NCI-H2196 treated with DMSO at 0.1 percent for 48 hours (cell line): Measurements from ENCODE around the gene KCNAB1.
"Not testable (repeated sequence)": the region's sequence is repeated elsewhere in the genome, so short reads cannot be mapped to it uniquely, and the experiment has no call there.

Experiments used
- DNase-seq: peaks from one replicate; lab custom pipeline; 2025; ENCODE audit not compliant: unreplicated experiment; lab: John Stamatoyannopoulos, UW

Gene KCNAB1

DNA sequence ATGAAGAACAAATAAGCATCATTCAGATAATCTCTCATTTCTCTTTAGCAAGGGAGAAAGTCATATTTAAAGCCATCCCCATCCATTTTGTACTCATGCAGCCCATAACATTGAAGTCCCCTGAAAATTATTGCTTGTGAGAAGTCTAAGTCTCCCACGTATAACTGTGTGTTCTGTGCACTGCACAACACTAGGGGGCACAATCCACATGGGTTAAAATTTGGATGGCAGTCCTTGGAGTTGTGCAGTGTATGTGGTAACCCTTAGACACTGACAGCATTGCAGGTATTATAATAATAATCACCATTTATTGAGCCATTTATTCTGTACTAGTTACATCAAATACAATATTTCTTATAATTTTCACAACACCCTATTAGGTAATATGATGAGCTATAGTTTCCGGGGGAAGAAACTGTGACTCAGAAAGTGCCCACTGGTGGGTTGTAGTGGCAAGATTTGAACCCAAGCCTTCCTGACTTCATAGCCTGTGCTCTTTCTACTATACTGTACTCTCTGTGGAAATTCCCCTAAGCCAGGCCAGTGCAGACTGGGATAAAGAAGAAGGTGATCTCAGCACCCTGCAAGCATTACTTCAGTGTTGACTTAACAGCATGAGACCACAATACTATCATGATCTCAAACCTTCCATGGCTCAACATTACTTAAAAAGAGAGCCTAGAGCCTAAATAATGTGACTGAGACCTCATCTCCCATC, 15.7 kb downstream of the KCNAB1 start:
- DNase-seq, result no peak

DNA sequence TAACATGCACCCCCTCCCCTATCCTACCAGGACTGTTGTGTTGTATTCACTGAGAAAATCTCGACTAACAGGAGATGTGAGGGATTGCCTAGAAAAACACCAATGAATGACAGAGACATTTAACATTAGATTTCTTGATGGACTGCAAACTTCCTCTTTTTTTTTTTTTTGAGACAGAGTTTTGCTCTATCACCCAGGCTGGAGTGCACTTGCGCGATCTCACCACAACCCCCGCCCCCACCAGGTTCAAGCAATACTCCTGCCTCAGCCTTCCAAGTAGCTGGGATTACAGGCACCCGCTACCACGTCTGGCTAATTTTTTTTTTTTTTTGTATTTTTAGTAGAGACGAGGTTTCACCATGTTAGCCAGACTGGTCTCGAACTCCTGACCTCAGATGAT, 17.0 kb downstream of the KCNAB1 start:
- DNase-seq, result not testable (repeated sequence)

DNA sequence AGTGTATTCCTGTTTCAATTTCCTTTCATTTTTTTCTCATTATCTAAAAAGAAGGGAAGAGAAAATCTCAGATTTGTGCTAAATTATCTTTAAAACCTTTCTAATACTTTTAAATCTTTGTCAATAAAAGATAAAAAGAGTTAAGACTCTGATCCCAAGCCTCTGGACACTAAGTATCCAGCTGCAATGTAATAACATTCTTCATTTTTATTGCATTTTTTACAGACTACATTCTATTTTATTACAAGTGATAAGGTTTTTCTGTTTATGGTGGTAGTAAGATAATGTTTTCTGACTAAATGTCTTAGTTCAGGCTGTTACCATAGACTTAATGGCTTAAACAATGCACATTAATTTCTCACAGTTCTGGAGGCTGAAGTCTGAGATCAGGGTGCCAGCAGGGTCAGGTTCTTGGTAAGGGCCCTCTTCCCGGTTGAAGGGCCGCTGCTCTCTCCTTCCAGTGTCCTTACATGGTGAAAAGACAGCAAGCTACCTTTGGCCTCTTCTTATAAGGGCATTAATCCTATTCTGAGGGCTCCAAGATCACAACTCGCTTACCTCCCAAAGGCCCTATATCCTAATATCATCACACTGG, 19.7 kb downstream of the KCNAB1 start:
- no peak for DNase-seq

GRCh38 chr3:156142702-156143101, 22.3 kb downstream of the KCNAB1 start:
- no peak for DNase-seq

- no peak for DNase-seq
These were observed 22.8 kb downstream of the KCNAB1 start for GRCh38 chr3:156143136-156143535.

DNA sequence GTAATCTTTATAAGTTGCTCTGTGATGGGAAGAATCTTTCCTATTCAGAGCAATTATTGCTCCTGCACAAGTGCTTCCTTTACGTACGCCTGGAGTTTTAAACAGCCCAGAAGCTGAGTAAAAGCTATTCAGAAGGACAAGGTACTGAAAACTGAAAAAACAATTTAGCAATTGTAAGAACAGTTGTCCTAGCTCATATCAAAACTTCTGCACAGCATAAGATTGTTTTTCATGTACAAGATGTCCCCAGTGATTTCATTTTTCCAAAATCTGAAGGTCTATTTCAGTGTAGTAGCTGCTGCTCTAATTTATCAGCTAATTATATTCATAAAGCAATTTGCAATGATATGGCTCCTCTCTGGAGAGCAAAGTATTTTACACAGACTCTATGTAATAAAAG, 23.7 kb downstream of the KCNAB1 start:
- DNase-seq, result no peak

DNA sequence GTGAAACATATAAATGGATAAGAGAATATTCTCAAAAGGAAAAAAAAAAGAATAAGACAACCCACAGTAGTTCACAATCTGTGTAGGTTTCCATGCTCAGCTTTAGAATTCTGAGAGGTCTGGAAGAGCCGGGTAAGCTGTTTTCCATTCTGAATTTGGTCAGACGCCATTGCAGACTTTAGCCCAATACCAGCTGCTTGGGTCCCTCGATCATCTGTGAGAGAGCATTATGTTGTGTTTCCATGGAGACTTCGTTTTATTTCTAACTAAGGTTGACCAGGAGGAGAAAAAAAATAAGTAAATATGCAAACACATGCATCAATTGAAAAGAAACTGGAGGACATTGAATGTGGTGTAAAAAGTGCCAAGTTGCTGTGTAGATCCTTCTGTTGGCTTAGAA, 25.5 kb downstream of the KCNAB1 start:
- DNase-seq, result no peak

- DNase-seq, result no peak
These were observed 28.1 kb downstream of the KCNAB1 start for GRCh38 chr3:156148345-156148945.

GRCh38 chr3:156148946-156149381, 28.6 kb downstream of the KCNAB1 start:
- no peak for DNase-seq

DNA sequence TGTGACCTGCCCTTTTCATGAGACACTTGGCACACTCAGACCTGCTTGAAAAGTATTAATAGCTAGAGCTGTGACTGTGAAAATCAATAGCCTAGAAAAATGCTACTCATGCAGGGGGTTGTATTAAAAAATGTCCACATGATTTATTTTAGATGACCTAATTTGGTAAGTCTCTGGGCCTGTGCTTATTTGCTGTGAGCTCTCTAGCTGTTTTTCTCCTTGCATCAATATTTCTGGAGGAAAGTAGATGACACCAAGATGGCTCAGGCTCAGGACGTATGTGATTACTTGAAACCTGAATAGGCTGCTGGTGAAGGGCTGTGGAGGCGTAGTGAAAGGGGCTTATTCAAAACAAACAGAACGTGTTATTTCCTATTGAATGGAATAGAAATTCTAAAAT, 29.5 kb downstream of the KCNAB1 start:
- no peak for DNase-seq

GRCh38 chr3:156150434-156151066, 30.2 kb downstream of the KCNAB1 start:
- peak; percentile 10 for DNase-seq

- peak; percentile 35 for DNase-seq
These were observed 31.5 kb downstream of the KCNAB1 start for GRCh38 chr3:156151824-156152428.

- no peak for DNase-seq
These were observed 38.4 kb downstream of the KCNAB1 start for GRCh38 chr3:156158656-156159295.

DNA sequence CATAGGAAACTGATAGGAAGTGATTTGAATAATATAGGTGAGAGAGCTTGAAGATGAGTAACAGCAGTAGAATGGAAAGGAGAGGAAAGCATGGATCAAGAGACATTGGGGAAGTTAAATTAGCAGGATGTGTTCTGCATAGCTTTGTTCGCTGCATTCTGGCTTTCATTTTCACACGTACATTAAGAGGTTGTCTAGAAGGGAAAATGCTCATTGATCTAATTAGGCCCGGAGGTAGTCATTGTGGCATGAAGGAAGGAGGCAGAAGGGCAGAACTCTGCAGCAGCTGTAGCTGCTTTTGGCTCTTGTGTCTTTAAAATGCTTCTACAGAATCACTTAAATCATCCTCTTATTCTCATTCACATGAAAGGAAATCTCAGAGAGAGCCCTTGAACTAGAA, 40.3 kb downstream of the KCNAB1 start:
- DNase-seq, result no peak

- DNase-seq, result no peak
These were observed 40.8 kb downstream of the KCNAB1 start for GRCh38 chr3:156161172-156161571.

DNA sequence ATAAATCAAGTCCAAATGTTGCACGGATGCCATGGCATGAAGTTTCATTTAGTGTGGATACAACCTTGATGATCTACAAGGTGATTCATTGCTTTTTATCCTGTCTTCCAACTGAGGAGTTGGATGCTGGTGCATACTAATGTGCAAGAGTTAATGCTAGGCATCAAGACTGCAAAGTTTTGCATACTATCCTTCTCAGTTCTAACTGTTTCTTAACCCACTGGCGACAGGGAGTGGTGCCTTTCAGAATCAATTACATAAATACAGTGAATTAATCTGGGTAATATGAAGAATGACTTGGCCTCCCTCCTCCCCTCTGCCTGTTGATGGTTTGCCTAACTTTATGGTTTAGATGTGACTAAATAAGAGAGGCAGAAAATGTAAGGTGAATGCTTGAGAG, 43.5 kb downstream of the KCNAB1 start:
- no peak for DNase-seq

- no peak for DNase-seq
These were observed 46.4 kb downstream of the KCNAB1 start for GRCh38 chr3:156166808-156167207.

GRCh38 chr3:156170571-156170970, 50.2 kb downstream of the KCNAB1 start:
- DNase-seq, result no peak

GRCh38 chr3:156171281-156172267, 51.2 kb downstream of the KCNAB1 start:
- DNase-seq, result no peak

DNA sequence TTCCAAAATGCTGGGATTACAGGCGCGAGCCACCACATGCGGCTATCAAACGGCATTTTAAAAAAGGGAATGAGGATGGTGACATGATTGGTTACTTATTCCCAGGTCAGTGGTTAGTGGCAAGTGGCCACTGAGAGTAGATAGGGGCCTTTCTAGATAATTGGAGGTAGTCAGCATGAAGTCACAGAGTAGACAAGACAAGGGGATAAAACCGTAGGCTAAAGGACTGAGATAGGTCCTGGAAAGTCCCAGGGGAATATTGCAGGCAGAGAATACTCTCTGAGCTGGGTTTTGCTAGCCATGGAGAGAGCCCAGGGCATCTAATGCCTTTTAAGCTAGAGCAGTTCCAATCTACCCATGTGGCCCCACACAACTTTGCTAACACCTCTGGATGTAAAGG, 52.2 kb downstream of the KCNAB1 start:
- DNase-seq, result no peak
